GM04504 (cell line): ENCODE results near the gene LYZL2.
A peak's percentile ranks its signal among the peaks of the same experiment; 100 is the strongest.
"Not testable (repeated sequence)": the region's sequence is repeated elsewhere in the genome, so short reads cannot be mapped to it uniquely, and the experiment has no call there.

Experiments
- DNase-seq: peaks from one replicate; pipeline ENCODE4 v3.0.0-alpha.2; 2012; ENCODE audit warnings: low read depth

Gene LYZL2

GRCh38 chr10:30629653-30630052 is at the start of gene LYZL2:
TSS of gene LYZL2 (minus strand) at chr10:30629753. CDS start at chr10:30626915, 2,838 bp downstream.
- DNase-seq = no peak

GRCh38 chr10:30677616-30678015 is 48.1 kb upstream of the LYZL2 start:
- not testable (repeated sequence) for DNase-seq

GRCh38 chr10:30677146-30677545 is 47.6 kb upstream of the LYZL2 start:
- not testable (repeated sequence) for DNase-seq

GRCh38 chr10:30675791-30676718 is 46.5 kb upstream of the LYZL2 start:
- no peak for DNase-seq

- DNase-seq = no peak
Measured at GRCh38 chr10:30674796-30675195, 45.2 kb upstream of the LYZL2 start.

GRCh38 chr10:30673262-30673661 is 43.7 kb upstream of the LYZL2 start:
- DNase-seq = not testable (repeated sequence)

GRCh38 chr10:30672338-30672737 is 42.8 kb upstream of the LYZL2 start:
- not testable (repeated sequence) for DNase-seq

- peak; percentile 67 for DNase-seq
Measured at GRCh38 chr10:30671026-30671616, 41.6 kb upstream of the LYZL2 start.

- DNase-seq = not testable (repeated sequence)
Measured at GRCh38 chr10:30667982-30668381, 38.4 kb upstream of the LYZL2 start.

- DNase-seq = not testable (repeated sequence)
Measured at GRCh38 chr10:30663403-30663802, 33.9 kb upstream of the LYZL2 start.

- no peak for DNase-seq
Measured at GRCh38 chr10:30662814-30663213, 33.3 kb upstream of the LYZL2 start.

- DNase-seq = not testable (repeated sequence)
Measured at GRCh38 chr10:30660314-30660713, 30.8 kb upstream of the LYZL2 start.

- DNase-seq = no peak
Measured at GRCh38 chr10:30656233-30656632, 26.7 kb upstream of the LYZL2 start.

- not testable (repeated sequence) for DNase-seq
Measured at GRCh38 chr10:30655001-30655400, 25.4 kb upstream of the LYZL2 start.

- DNase-seq = not testable (repeated sequence)
Measured at GRCh38 chr10:30651470-30652397, 22.2 kb upstream of the LYZL2 start.

GRCh38 chr10:30647089-30647488 is 17.5 kb upstream of the LYZL2 start:
- no peak for DNase-seq

- no peak for DNase-seq
Measured at GRCh38 chr10:30645340-30645827, 15.8 kb upstream of the LYZL2 start.

GRCh38 chr10:30644408-30644861 is 14.9 kb upstream of the LYZL2 start:
- not testable (repeated sequence) for DNase-seq

- DNase-seq = not testable (repeated sequence)
Measured at GRCh38 chr10:30643557-30644199, 14.1 kb upstream of the LYZL2 start.

GRCh38 chr10:30642856-30643255 is 13.3 kb upstream of the LYZL2 start:
- not testable (repeated sequence) for DNase-seq
